IMR-90 (cell line): ENCODE results near the gene FGGY.

Experiments
- CEBPB ChIP-seq: IDR thresholded peaks from 2 replicates; pipeline ENCODE4 v1.6.1; 2012; ENCODE audit warnings: low read depth, low read length, improper control_type of control experiment
- CHD1 ChIP-seq: IDR thresholded peaks from 2 replicates; pipeline ENCODE4 v1.6.1; 2012; ENCODE audit warnings: low read depth, low read length, improper control_type of control experiment
- CTCF ChIP-seq: conservative IDR thresholded peaks from 2 replicates; pipeline ENCODE4 v1.5.1; 2012; ENCODE audit warnings: mild to moderate bottlenecking, low read depth, low read length, improper control_type of control experiment
- ELK1 ChIP-seq: fragments of 150-350 bp; IDR thresholded peaks from 2 replicates; pipeline ENCODE4 v1.6.1; 2016; ENCODE audit warnings: low read depth, mild to moderate bottlenecking, low read length, moderate library complexity, borderline replicate concordance
- MAZ ChIP-seq: IDR thresholded peaks from 2 replicates; pipeline ENCODE4 v1.6.1; 2012; ENCODE audit warnings: low read depth, mild to moderate bottlenecking, low read length, improper control_type of control experiment, moderate library complexity, borderline replicate concordance
- NFE2L2 ChIP-seq: fragments of 150-350 bp; IDR thresholded peaks from 2 replicates; pipeline ENCODE4 v1.6.1; 2016; ENCODE audit warnings: low read depth, mild to moderate bottlenecking, low read length
- POLR2A ChIP-seq: IDR thresholded peaks from 2 replicates; pipeline ENCODE4 v1.6.1; 2012; ENCODE audit warnings: mild to moderate bottlenecking, low read depth, low read length
- RAD21 ChIP-seq: IDR thresholded peaks from 2 replicates; pipeline ENCODE4 v1.6.1; 2012; ENCODE audit warnings: low read length, improper control_type of control experiment
- RCOR1 ChIP-seq: IDR thresholded peaks from 2 replicates; pipeline ENCODE4 v1.6.1; 2012; ENCODE audit warnings: mild to moderate bottlenecking, low read length, improper control_type of control experiment; ENCODE audit not compliant: insufficient replicate concordance
- RFX5 ChIP-seq: IDR thresholded peaks from 2 replicates; pipeline ENCODE4 v1.8.0; 2012; ENCODE audit warnings: low read depth, mild to moderate bottlenecking, low read length, moderate library complexity
- SMC3 ChIP-seq: fragments of 150-350 bp; IDR thresholded peaks from 2 replicates; pipeline ENCODE4 v1.6.1; 2016; ENCODE audit warnings: low read depth, mild to moderate bottlenecking, antibody characterized with exemption, low read length, moderate library complexity

- TF ChIP-seq CTCF: no peak
- no peak for TF ChIP-seq MAZ
- no peak for TF ChIP-seq POLR2A
- no peak for TF ChIP-seq RAD21
- no peak for TF ChIP-seq RFX5
- TF ChIP-seq SMC3: no peak
- TF ChIP-seq CEBPB: no peak
- TF ChIP-seq RCOR1: no peak
- TF ChIP-seq CHD1: no peak
- no peak for TF ChIP-seq NFE2L2
- no peak for TF ChIP-seq ELK1
These were observed 381.1 kb downstream of the FGGY start for GRCh38 chr1:59678040-59678439.
